ENCODE results near the gene NOX4. TPM values are rescaled to one million over a fixed set of nuclear protein-coding genes. Genes with fewer than 3 reads are reported as not detected.
"Not testable (repeated sequence)": the region's sequence is repeated elsewhere in the genome, so short reads cannot be mapped to it uniquely, and the experiment has no call there.

The NOX4 gene
- total RNA-seq, 1 experiment from 2014 or later, result not detected

DNA sequence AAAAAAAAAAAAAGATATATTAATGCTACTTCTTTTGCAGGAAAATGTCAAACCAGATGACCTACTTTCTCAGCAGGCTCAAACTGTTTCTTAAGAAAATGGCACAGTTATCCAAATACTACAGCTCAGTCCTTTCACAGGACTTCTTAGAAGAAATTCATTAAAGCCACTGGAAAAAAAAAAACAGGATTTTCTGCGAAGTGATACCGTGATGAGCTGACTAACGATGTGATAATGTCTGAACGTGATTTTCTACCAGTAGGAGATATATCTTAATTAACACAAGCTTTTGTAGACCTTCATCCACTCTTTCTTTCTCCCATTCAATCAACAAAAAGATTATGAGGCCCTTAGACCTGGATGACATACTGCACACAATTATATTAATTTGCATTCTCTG, 132.4 kb downstream of the NOX4 start:
- TF ChIP-seq, protein P1, sequence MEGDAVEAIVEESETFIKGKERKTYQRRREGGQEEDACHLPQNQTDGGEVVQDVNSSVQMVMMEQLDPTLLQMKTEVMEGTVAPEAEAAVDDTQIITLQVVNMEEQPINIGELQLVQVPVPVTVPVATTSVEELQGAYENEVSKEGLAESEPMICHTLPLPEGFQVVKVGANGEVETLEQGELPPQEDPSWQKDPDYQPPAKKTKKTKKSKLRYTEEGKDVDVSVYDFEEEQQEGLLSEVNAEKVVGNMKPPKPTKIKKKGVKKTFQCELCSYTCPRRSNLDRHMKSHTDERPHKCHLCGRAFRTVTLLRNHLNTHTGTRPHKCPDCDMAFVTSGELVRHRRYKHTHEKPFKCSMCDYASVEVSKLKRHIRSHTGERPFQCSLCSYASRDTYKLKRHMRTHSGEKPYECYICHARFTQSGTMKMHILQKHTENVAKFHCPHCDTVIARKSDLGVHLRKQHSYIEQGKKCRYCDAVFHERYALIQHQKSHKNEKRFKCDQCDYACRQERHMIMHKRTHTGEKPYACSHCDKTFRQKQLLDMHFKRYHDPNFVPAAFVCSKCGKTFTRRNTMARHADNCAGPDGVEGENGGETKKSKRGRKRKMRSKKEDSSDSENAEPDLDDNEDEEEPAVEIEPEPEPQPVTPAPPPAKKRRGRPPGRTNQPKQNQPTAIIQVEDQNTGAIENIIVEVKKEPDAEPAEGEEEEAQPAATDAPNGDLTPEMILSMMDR (conservative IDR thresholded peaks at IDR 0.05), result no peak
- no peak for TF ChIP-seq EZH2 (IDR thresholded peaks at IDR 0.05; ENCODE audit: low read depth)
- Histone ChIP-seq H3K27ac (no peak overlapping the region), H3K4me2 (no peak overlapping the region), H3K4me1 (replicated peaks; ENCODE audit: insufficient read depth) (no peaks in the 10 kb centered on the region), H3K4me3 (no peak overlapping the region), H3K79me2 (ENCODE audit: low read depth) (no peaks in the 10 kb centered on the region), H3F3A (ENCODE audit: insufficient read depth, low read depth) (no peaks in the 10 kb centered on the region), H3K27me3 (ENCODE audit: insufficient read depth, low read depth) (no peaks in the 10 kb centered on the region), H3K9me3 (ENCODE audit: insufficient read depth, low read depth) (no peaks in the 10 kb centered on the region), H2AFZ (no peak overlapping the region), H3K9me2 (ENCODE audit: insufficient read depth) (no peaks in the 10 kb centered on the region), H3K36me3 (ENCODE audit: low read depth) (no peaks in the 10 kb centered on the region), H4K20me1 (ENCODE audit: insufficient read depth) (no peaks in the 10 kb centered on the region)
- no peak for DNase-seq
- BruUV-seq (replicated peaks), result no TSS peak
- POLR2A ChIA-PET (ENCODE audit: unreplicated experiment), result no interaction called here
- CTCF ChIA-PET, result no interaction called here
- intact Hi-C loops (cut with micrococcal nuclease; ENCODE audit: unreplicated experiment), result no loop called here

DNA sequence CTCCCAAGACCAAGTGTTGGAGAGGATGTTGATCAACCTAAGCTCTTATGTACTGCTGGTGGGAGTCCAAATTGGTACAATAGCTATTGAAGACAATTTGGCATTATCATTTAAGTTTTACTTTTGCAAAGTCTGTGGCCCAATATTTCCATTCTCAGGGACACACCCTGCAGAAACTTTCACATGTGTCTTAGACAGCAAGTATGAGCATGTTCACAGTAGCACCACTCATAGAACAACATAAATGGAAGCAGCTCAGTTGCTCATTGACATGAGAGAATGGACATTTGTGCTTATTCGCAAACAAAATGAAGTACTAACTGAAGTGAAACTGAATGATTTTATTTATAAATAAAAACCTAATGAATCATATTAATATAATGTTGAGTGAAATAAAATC, 135.5 kb downstream of the NOX4 start:
- no peaks in the 10 kb centered on the region for H4K20me1 ChIP-seq (ENCODE audit: insufficient read depth)
- H3K4me2 ChIP-seq, result no peak overlapping the region
- ChIA-PET POLR2A (ENCODE audit: unreplicated experiment) (no interaction called here), CTCF (no interaction called here)
- H2AFZ ChIP-seq, result no peak overlapping the region
- no TSS peak for BruUV-seq (replicated peaks)
- no peaks in the 10 kb centered on the region for H3K36me3 ChIP-seq (ENCODE audit: low read depth)
- TF ChIP-seq EZH2 (IDR thresholded peaks at IDR 0.05; ENCODE audit: low read depth), result no peak
- TF ChIP-seq, protein P1 (conservative IDR thresholded peaks at IDR 0.05), result no peak
- H3F3A ChIP-seq (ENCODE audit: insufficient read depth, low read depth), result no peaks in the 10 kb centered on the region
- no peaks in the 10 kb centered on the region for H3K9me3 ChIP-seq (ENCODE audit: insufficient read depth, low read depth)
- H3K9me2 ChIP-seq (ENCODE audit: insufficient read depth), result no peaks in the 10 kb centered on the region
- no peaks in the 10 kb centered on the region for H3K27me3 ChIP-seq (ENCODE audit: insufficient read depth, low read depth)
- no peaks in the 10 kb centered on the region for H3K79me2 ChIP-seq (ENCODE audit: low read depth)
- DNase-seq, result no peak
- intact Hi-C loops (cut with micrococcal nuclease; ENCODE audit: unreplicated experiment), result no loop called here
- no peaks in the 10 kb centered on the region for H3K4me1 ChIP-seq (replicated peaks; ENCODE audit: insufficient read depth)
- H3K4me3 ChIP-seq, result no peak overlapping the region
- no peak overlapping the region for H3K27ac ChIP-seq

DNA sequence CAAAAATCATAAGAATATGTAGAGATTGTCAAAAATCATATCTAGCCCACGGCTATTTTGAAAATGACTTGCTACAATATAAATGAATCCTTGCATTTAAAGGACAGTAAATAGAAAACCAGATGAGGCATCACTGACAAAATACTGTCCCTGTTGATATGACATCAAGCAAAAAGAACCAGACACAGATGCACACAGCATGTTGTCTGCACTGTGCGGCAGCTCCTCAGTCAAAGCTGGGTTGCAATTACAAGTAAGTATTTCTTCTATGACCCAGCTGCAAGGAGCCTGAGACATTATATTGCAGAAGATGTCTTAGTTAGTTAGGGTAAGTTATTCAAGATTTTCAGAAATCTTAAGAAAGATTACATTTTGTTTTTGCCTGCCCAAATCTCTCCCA, 136.7 kb downstream of the NOX4 start:
- H4K20me1 ChIP-seq (ENCODE audit: insufficient read depth); H3K4me1 ChIP-seq (replicated peaks; ENCODE audit: insufficient read depth); H3K9me2 ChIP-seq (ENCODE audit: insufficient read depth); CTCF ChIA-PET; H3F3A ChIP-seq (ENCODE audit: insufficient read depth, low read depth); H3K27ac ChIP-seq; POLR2A ChIA-PET (ENCODE audit: unreplicated experiment); H3K36me3 ChIP-seq (ENCODE audit: low read depth); intact Hi-C loops (cut with micrococcal nuclease; ENCODE audit: unreplicated experiment); H3K4me3 ChIP-seq; H3K9me3 ChIP-seq (ENCODE audit: insufficient read depth, low read depth); H3K27me3 ChIP-seq (ENCODE audit: insufficient read depth, low read depth); DNase-seq; BruUV-seq (replicated peaks); H2AFZ ChIP-seq; H3K79me2 ChIP-seq (ENCODE audit: low read depth); H3K4me2 ChIP-seq: not testable (repeated sequence)

DNA sequence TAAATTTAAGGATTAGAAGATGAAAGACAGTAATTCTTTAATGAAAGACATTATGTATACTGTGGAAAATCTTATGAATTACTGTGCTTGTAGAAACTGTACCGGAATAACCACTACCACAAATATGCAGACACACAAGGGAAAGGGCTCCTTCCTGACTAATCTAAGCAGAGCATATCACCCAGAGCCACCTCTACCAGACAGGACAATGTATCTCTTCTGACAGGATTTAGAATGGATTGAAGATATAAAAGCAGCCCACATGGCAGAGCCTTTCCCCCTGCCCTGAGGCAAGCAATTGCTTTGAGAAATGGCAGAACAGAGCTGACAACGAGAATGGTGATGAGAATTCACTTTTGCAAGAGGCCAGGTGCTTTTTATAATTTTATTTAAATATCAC, 144.1 kb downstream of the NOX4 start:
- CTCF ChIA-PET, result no interaction called here
- H3K36me3 ChIP-seq (ENCODE audit: low read depth), result no peaks in the 10 kb centered on the region
- no peak overlapping the region for H2AFZ ChIP-seq
- no peaks in the 10 kb centered on the region for H3K79me2 ChIP-seq (ENCODE audit: low read depth)
- TF ChIP-seq, protein P1 (conservative IDR thresholded peaks at IDR 0.05), result no peak
- TF ChIP-seq EZH2 (IDR thresholded peaks at IDR 0.05; ENCODE audit: low read depth), result no peak
- H3K9me2 ChIP-seq (ENCODE audit: insufficient read depth), result no peaks in the 10 kb centered on the region
- no peaks in the 10 kb centered on the region for H3F3A ChIP-seq (ENCODE audit: insufficient read depth, low read depth)
- BruUV-seq (replicated peaks), result no TSS peak
- no peak overlapping the region for H3K4me2 ChIP-seq
- no peaks in the 10 kb centered on the region for H3K9me3 ChIP-seq (ENCODE audit: insufficient read depth, low read depth)
- DNase-seq, result no peak
- no peaks in the 10 kb centered on the region for H3K27me3 ChIP-seq (ENCODE audit: insufficient read depth, low read depth)
- H3K4me1 ChIP-seq (replicated peaks; ENCODE audit: insufficient read depth), result no peaks in the 10 kb centered on the region
- H3K4me3 ChIP-seq, result no peak overlapping the region
- H3K27ac ChIP-seq, result no peak overlapping the region
- POLR2A ChIA-PET (ENCODE audit: unreplicated experiment), result no interaction called here
- no peaks in the 10 kb centered on the region for H4K20me1 ChIP-seq (ENCODE audit: insufficient read depth)
- intact Hi-C loops (cut with micrococcal nuclease; ENCODE audit: unreplicated experiment), result no loop called here

Data from PC-9 (cell line).